Suppressor macrophage (primary cell): ENCODE results near the gene NOSIP.

Experiments
- DNase-seq, 4 experiments: peaks; one replicate each; pipeline ENCODE4 v3.0.0-alpha.2; 2020 to 2022

Gene NOSIP

GRCh38 chr19:49506575-49507105, 73.7 kb downstream of the NOSIP start:
- DNase-seq, result peak; percentile 80 to 88 (median 85)
